SK-MEL-5 (cell line): ENCODE data around the gene TMEM154. TPM values are rescaled to one million over a fixed set of nuclear protein-coding genes. Genes with fewer than 3 reads are reported as not detected.

Source experiments
- DNase-seq: peaks from one replicate; pipeline ENCODE4 v3.0.0-alpha.2; 2016; ENCODE audit warnings: low read depth, low spot score
- in situ Hi-C: cut with HindIII; loops from 2 replicates; pipeline ENCODE4 v1.10.0; 2016; ENCODE audit warnings: low sequenced_read_pairs, high pct_unique_total_duplicates, low pct_unique_long_range_greater_than_20kb
- total RNA-seq: library from RNA; depleted of rRNA; stranded (reverse); fragments of >200 nt; shearing (Covaris generic); gene quantifications from 2 replicates; pipeline ENCODE4 v1.2.3, GENCODE V29; 2014; rRNA removed

Gene TMEM154
- total RNA-seq, 1 experiment from 2014 or later: 1.1 TPM

DNA sequence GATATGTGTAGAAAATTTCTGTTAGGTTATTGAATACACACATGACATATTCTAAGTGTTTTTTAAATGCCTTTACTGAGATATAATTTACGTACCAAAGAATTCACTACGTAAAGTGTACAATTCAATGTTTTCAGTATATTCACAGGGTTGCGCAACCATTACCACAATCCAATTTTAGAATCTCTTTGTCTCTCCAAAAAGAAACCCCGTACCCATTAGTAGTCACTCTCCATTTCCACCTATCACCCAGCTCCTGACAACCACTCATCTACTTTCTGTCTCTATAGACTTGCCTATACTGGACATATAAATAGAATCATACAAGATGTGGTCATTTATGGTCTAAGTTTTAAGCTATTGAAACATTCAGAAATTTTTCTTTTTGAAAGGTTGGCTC, 90.9 kb downstream of the TMEM154 start:
- no peak for DNase-seq
- in situ Hi-C loops: no loop called here

- in situ Hi-C loops: no loop called here
- DNase-seq: no peak
Observed at GRCh38 chr4:152587127-152587526, 92.7 kb downstream of the TMEM154 start.

GRCh38 chr4:152586668-152587067, 93.1 kb downstream of the TMEM154 start:
- DNase-seq: no peak
- in situ Hi-C loops: no loop called here

GRCh38 chr4:152585023-152585441, 94.8 kb downstream of the TMEM154 start:
- DNase-seq: no peak
- in situ Hi-C loops: no loop called here

DNA sequence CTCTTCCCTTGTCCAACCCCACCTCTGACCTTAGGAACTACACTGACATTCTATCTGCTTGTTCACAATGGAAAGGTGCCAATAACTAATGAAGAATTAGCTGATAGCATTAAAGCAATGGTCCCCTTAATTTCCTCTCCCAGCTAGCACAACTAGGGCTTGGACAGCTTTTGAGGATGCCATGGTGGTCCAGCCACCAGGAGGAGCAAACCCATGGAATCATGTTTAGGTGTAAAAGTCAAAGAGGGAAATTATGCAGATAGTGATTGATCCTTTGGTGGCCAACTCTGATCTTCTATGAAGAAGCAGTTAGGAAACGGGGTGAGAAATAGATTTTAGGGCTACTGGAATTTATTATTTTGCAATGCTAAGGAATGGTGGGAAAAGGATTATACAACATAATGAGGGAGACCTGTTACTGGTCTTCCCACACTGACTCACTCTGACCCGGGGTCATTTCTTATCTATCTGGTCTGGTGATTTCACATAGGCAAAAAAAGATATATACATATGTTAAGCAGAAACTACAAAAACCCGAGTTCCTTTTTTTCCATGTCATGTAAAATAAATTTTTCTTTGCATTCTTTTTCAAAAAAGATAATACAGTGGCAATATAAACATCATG, 98.1 kb downstream of the TMEM154 start:
- in situ Hi-C loops: no loop called here
- no peak for DNase-seq

GRCh38 chr4:152579916-152580315, 99.9 kb downstream of the TMEM154 start:
- no peak for DNase-seq
- in situ Hi-C loops: no loop called here

DNA sequence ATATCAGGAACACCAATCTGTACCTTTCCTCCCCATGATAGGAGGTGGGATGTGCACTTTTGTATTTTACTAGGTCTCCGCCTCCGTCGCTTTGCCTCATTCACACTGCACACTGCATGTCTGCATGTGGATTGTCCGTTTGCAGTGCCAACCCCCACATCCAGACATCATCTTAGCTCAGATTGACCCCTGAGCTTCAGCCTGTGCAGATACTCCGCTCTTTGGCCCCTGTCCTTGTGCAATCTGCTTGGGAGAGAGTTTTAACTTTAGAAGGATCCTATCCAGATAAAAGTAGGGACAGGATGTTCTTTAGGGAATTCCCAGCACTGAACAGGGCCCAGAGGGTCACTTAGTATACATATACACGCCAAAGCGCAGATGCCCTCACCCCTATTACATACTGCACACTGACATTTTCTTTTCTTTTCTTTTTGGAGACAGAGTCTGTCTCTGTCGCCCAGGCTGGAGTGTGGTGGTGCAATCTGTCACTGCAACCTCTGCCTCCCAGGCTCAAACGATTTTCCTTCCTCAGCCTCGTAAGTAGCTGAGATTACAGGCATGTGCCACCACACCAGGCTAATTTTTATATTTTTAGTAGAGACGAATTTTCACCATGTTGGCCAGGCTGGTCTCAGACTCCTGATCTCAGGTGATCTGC, 100.6 kb downstream of the TMEM154 start:
- in situ Hi-C loops: no loop called here
- no peak for DNase-seq

GRCh38 chr4:152578670-152579069, 101.1 kb downstream of the TMEM154 start:
- no peak for DNase-seq
- in situ Hi-C loops: no loop called here

DNA sequence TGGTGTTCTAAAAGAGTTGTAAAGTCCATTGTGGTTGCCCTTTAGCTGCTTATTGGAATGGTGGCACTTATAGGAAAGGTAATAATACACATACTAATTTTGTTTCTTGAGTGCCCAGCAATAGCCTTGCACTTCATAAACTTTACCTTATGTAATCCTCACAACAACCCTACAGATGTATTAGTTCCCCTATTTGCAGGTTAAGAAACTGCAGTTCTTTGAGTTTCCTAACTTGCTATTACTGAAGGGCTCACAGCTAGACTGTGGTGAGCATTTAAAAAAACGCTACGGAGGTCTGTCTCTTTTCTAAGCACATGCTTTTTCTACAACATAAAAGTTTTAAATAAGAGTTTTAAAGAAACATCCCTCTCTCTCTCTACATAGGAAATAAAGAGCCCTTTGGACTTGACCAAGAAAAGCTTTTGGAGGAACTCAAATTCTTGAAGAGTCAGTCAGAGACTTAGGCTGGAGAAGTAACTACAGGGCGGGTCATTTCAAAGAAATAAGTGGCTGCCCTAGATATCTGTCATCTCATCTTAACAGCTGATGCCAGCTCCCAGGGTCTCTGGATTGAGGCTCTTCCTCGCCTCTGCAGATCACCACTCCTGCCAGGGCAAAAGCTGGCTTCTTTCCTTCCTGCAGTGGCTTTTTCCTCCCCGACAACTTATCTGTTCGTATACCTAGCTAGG, 101.9 kb downstream of the TMEM154 start:
- in situ Hi-C loops: no loop called here
- no peak for DNase-seq

DNA sequence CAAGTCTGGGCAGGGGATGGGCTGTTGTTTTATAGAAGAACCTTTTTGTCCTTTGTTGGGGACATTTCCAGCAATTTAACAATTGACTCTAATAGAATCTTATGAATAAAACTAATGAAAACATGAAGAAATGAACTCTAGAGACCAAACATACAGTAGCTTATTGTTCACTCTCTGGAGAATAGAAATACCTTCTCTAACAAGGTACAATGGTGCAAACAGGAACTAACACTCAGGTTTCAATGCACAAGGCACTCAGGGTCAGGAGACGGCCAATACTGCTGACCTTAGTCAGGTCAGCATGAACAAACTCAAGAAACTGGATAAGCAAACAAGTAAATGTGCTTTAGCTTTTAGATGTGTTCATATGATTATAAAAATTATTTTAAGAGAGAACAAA, 104.3 kb downstream of the TMEM154 start:
- in situ Hi-C loops: no loop called here
- DNase-seq: peak; percentile 62

DNA sequence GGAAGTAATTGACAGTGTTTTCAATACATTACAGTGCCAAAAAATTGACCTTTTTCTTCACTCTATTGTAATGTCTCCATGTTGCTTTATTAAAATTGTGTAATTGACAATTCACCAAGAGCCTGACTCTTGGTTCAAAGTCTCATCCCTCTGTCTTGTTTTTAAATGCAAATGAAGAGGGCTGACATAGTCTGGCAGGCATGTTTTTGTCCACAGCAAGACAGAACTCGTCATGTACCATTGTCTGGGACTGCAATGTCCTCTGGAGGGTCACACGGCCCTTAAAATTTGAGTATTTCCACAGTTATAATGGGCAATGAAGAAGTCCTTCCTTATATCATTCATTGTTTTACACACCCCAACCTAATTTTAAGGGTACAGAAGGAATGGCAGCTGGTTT, 105.9 kb downstream of the TMEM154 start:
- in situ Hi-C loops: no loop called here
- no peak for DNase-seq

DNA sequence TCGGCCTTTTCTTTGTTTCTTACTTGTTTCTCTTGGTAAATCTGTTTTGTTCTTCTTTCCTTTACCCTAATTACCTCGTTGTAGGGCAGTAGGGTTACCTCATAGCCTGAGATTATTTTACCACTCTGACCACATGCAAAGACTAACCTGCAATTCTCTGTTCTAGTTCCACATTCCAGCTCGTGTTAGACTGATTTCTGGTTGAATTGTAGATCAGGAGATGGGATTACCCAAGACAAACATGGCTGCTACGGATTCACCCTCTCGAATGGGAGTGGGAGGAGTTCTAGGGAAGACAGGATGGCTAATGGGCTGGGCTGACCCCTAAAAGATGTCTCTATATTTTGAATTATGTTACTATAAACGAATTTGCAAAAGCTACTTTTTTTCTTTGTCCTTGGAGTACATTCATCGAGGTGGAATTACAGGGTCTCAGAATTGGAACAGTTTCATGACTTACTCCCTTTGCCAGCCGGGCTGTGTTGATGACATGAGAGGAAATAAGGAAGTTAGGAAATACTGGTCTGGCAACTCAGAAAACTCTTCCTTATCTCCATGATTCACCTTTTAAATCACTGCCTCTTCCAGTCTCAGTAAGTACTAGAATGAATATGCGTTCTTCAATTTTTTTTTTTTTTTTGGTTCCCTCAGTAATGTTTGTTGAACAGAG, 107.2 kb downstream of the TMEM154 start:
- DNase-seq: no peak
- in situ Hi-C loops: no loop called here

- in situ Hi-C loops: no loop called here
- no peak for DNase-seq
Observed at GRCh38 chr4:152571770-152572169, 108.0 kb downstream of the TMEM154 start.

GRCh38 chr4:152571296-152571695, 108.5 kb downstream of the TMEM154 start:
- in situ Hi-C loops: no loop called here

More at GRCh38 chr4:152571296-152571695, 108.5 kb downstream of the TMEM154 start:
- no peak for DNase-seq

Other genes starting within 250 kb of the TMEM154 start
- 16.7 and 25.0 TPM in 2 replicates for gene FBXW7, start 143.9 kb downstream of the TMEM154 start, total RNA-seq
- 1.8 and 2.1 TPM in 2 replicates for gene TIGD4, start 99.7 kb upstream of the TMEM154 start, total RNA-seq
- 41.2 and 42.0 TPM in 2 replicates for gene ARFIP1, start 100.0 kb upstream of the TMEM154 start, total RNA-seq